Neural crest cell (in vitro differentiated cells): ENCODE measurements around the gene OCA2. TPM values are rescaled to one million over a fixed set of nuclear protein-coding genes. Genes with fewer than 3 reads are reported as not detected.

ENCODE experiments used
- DNase-seq: peaks from one replicate; pipeline ENCODE4 v3.0.0; 2021; ENCODE audit warnings: low read depth, mixed read lengths, low spot score
- H3K27ac Mint-ChIP-seq: one replicate; pipeline ENCODE4 v1.8.0; 2021; ENCODE audit warnings: mild to moderate bottlenecking, mixed read lengths; ENCODE audit not compliant: unreplicated experiment
- H3K27me3 Mint-ChIP-seq: 2 replicates; pipeline ENCODE4 v1.8.0; 2021; ENCODE audit warnings: low read depth, mild to moderate bottlenecking, mixed read lengths
- H3K36me3 Mint-ChIP-seq: 2 replicates; pipeline ENCODE4 v1.8.0; 2021; ENCODE audit warnings: low read depth, mild to moderate bottlenecking, mixed read lengths
- H3K4me1 Mint-ChIP-seq: 2 replicates; pipeline ENCODE4 v1.8.0; 2021; ENCODE audit warnings: mixed read lengths
- H3K4me3 Mint-ChIP-seq: one replicate; pipeline ENCODE4 v1.8.0; 2021; ENCODE audit warnings: mild to moderate bottlenecking, mixed read lengths
- H3K9me3 Mint-ChIP-seq: 2 replicates; pipeline ENCODE4 v1.8.0; 2021; ENCODE audit warnings: mixed read lengths
- CTCF ChIP-seq: fragments of 200-600 bp; sonication (generic); conservative IDR thresholded peaks from 2 replicates; pipeline ENCODE4 v1.5.0; 2021; ENCODE audit warnings: antibody characterized with exemption, mild to moderate bottlenecking
- total RNA-seq: library from RNA; stranded (reverse); gene quantifications from 2 replicates; pipeline ENCODE4 v1.2.1, GENCODE V29; 2021

OCA2 gene
- total RNA-seq, 1 donor from 2014 or later, result 0.19 TPM

- no peak for DNase-seq
- H3K27ac Mint-ChIP-seq, result no peak overlapping the region
- H3K36me3 Mint-ChIP-seq, result peaks cover 20% of the 10 kb centered on the region
Measured at GRCh38 chr15:28110481-28110881, 11.4 kb upstream of the OCA2 start.

GRCh38 chr15:28109626-28110455, 10.7 kb upstream of the OCA2 start:
- peaks cover 17% of the 10 kb centered on the region for H3K27me3 Mint-ChIP-seq
- no peaks in the 10 kb centered on the region for H3K9me3 Mint-ChIP-seq
- peaks cover 20% of the 10 kb centered on the region for H3K36me3 Mint-ChIP-seq
- H3K4me3 Mint-ChIP-seq, result no peak overlapping the region
- no peak for DNase-seq
- peaks cover 4% of the 10 kb centered on the region for H3K4me1 Mint-ChIP-seq
- TF ChIP-seq CTCF, result no peak
- no peak overlapping the region for H3K27ac Mint-ChIP-seq

More at GRCh38 chr15:28110481-28110881, 11.4 kb upstream of the OCA2 start:
- H3K27me3 Mint-ChIP-seq, result peaks cover 16% of the 10 kb centered on the region
- TF ChIP-seq CTCF, result no peak
- no peak overlapping the region for H3K4me3 Mint-ChIP-seq
- no peaks in the 10 kb centered on the region for H3K9me3 Mint-ChIP-seq
- peaks cover 4% of the 10 kb centered on the region for H3K4me1 Mint-ChIP-seq

- peaks cover 15% of the 10 kb centered on the region for H3K36me3 Mint-ChIP-seq
- no peak for TF ChIP-seq CTCF
- no peak overlapping the region for H3K27ac Mint-ChIP-seq
- H3K4me1 Mint-ChIP-seq, result peaks cover 15% of the 10 kb centered on the region
- H3K4me3 Mint-ChIP-seq, result peak overlapping the region; percentile 83
- no peak for DNase-seq
- peaks cover 30% of the 10 kb centered on the region for H3K27me3 Mint-ChIP-seq
- no peaks in the 10 kb centered on the region for H3K9me3 Mint-ChIP-seq
Measured at GRCh38 chr15:28107904-28108275, 8.8 kb upstream of the OCA2 start.

- no peak for DNase-seq
- peak overlapping the region; percentile 83 for H3K4me3 Mint-ChIP-seq
- peaks cover 15% of the 10 kb centered on the region for H3K4me1 Mint-ChIP-seq
- H3K36me3 Mint-ChIP-seq, result peaks cover 14% of the 10 kb centered on the region
- H3K27ac Mint-ChIP-seq, result no peak overlapping the region
- no peak for TF ChIP-seq CTCF
- no peaks in the 10 kb centered on the region for H3K9me3 Mint-ChIP-seq
- peaks cover 30% of the 10 kb centered on the region for H3K27me3 Mint-ChIP-seq
Measured at GRCh38 chr15:28107111-28107903, 8.2 kb upstream of the OCA2 start.

- Mint-ChIP-seq H3K4me1 (peaks cover 15% of the 10 kb centered on the region), H3K27ac (no peak overlapping the region), H3K36me3 (peaks cover 6% of the 10 kb centered on the region), H3K4me3 (no peak overlapping the region), H3K27me3 (peaks cover 33% of the 10 kb centered on the region), H3K9me3 (no peaks in the 10 kb centered on the region)
- no peak for DNase-seq
- TF ChIP-seq CTCF, result no peak
Measured at GRCh38 chr15:28106294-28107110, 7.4 kb upstream of the OCA2 start.
